NCI-H1417 treated with DMSO at 0.1 percent for 48 hours (cell line): Measurements from ENCODE around the gene STRC.
"Not testable (repeated sequence)": the region's sequence is repeated elsewhere in the genome, so short reads cannot be mapped to it uniquely, and the experiment has no call there.

Experiments
- DNase-seq: peaks from one replicate; lab custom pipeline; 2025; lab: John Stamatoyannopoulos, UW

STRC gene

GRCh38 chr15:43618700-43619099 lies at the start of gene STRC:
TSS of gene STRC (minus strand) at chr15:43618800. CDS start at chr15:43618722, 78 bp downstream.
- DNase-seq: not testable (repeated sequence)

GRCh38 chr15:43666177-43666576 lies 47.6 kb upstream of the STRC start:
- not testable (repeated sequence) for DNase-seq

- not testable (repeated sequence) for DNase-seq
Observed at GRCh38 chr15:43663333-43663732, 44.7 kb upstream of the STRC start.

GRCh38 chr15:43662293-43662692 lies 43.7 kb upstream of the STRC start:
- not testable (repeated sequence) for DNase-seq

- not testable (repeated sequence) for DNase-seq
Observed at GRCh38 chr15:43659727-43660126, 41.1 kb upstream of the STRC start.

- not testable (repeated sequence) for DNase-seq
Observed at GRCh38 chr15:43649430-43649926, 30.9 kb upstream of the STRC start.

- DNase-seq: no peak
Observed at GRCh38 chr15:43648649-43649429, 30.2 kb upstream of the STRC start, which contains the start of gene CATSPER2. TSS of gene CATSPER2 (minus strand) at chr15:43648844. CDS start at chr15:43648061, 783 bp downstream.

- DNase-seq: not testable (repeated sequence)
Observed at GRCh38 chr15:43638464-43639204, 20.0 kb upstream of the STRC start.

GRCh38 chr15:43626937-43627336 lies 8.3 kb upstream of the STRC start:
- not testable (repeated sequence) for DNase-seq

- DNase-seq: no peak
Observed at GRCh38 chr15:43625106-43625505, 6.5 kb upstream of the STRC start.

GRCh38 chr15:43622068-43622799 lies 3.6 kb upstream of the STRC start:
- DNase-seq: not testable (repeated sequence)

GRCh38 chr15:43617750-43618149 lies 850 bp downstream of the STRC start:
- DNase-seq: not testable (repeated sequence)

- DNase-seq: not testable (repeated sequence)
Observed at GRCh38 chr15:43602233-43602632, 16.4 kb downstream of the STRC start.

GRCh38 chr15:43600200-43600599 lies 18.4 kb downstream of the STRC start:
- not testable (repeated sequence) for DNase-seq

GRCh38 chr15:43599131-43599530 lies 19.5 kb downstream of the STRC start:
- not testable (repeated sequence) for DNase-seq

- not testable (repeated sequence) for DNase-seq
Observed at GRCh38 chr15:43593328-43594190, 25.0 kb downstream of the STRC start, which contains the start of gene CKMT1B. TSS of gene CKMT1B (plus strand) at chr15:43594027. CDS start at chr15:43594219, 192 bp downstream.

- not testable (repeated sequence) for DNase-seq
Observed at GRCh38 chr15:43592841-43593240, 25.8 kb downstream of the STRC start.

GRCh38 chr15:43589778-43590466 lies 28.7 kb downstream of the STRC start, which contains the start of gene PPIP5K1:
TSS of gene PPIP5K1 (minus strand) at chr15:43590208. CDS start at chr15:43584504, 5,704 bp downstream.
- DNase-seq: not testable (repeated sequence)

GRCh38 chr15:43574607-43575006 lies 44.0 kb downstream of the STRC start:
- DNase-seq: not testable (repeated sequence)

- not testable (repeated sequence) for DNase-seq
Observed at GRCh38 chr15:43566615-43567014, 52.0 kb downstream of the STRC start.
